IMR-90 (cell line): ENCODE data around the gene C22orf15.

ENCODE experiments used
- BHLHE40 ChIP-seq: fragments of 150-350 bp; IDR thresholded peaks from 2 replicates; pipeline ENCODE4 v1.6.1; 2016; ENCODE audit warnings: mild to moderate bottlenecking, low read depth, low read length
- CEBPB ChIP-seq: IDR thresholded peaks from 2 replicates; pipeline ENCODE4 v1.6.1; 2012; ENCODE audit warnings: low read depth, low read length, improper control_type of control experiment
- CHD1 ChIP-seq: IDR thresholded peaks from 2 replicates; pipeline ENCODE4 v1.6.1; 2012; ENCODE audit warnings: low read depth, low read length, improper control_type of control experiment
- FOS ChIP-seq: fragments of 150-350 bp; IDR thresholded peaks from 2 replicates; pipeline ENCODE4 v1.6.1; 2016; ENCODE audit warnings: low read depth, low read length
- MAZ ChIP-seq: IDR thresholded peaks from 2 replicates; pipeline ENCODE4 v1.6.1; 2012; ENCODE audit warnings: low read depth, mild to moderate bottlenecking, low read length, improper control_type of control experiment, moderate library complexity, borderline replicate concordance
- MXI1 ChIP-seq: IDR thresholded peaks from 2 replicates; pipeline ENCODE4 v1.6.1; 2012; ENCODE audit warnings: low read depth, mild to moderate bottlenecking, low read length, moderate library complexity, borderline replicate concordance
- POLR2A ChIP-seq: IDR thresholded peaks from 2 replicates; pipeline ENCODE4 v1.6.1; 2012; ENCODE audit warnings: mild to moderate bottlenecking, low read depth, low read length
- RFX5 ChIP-seq: IDR thresholded peaks from 2 replicates; pipeline ENCODE4 v1.8.0; 2012; ENCODE audit warnings: low read depth, mild to moderate bottlenecking, low read length, moderate library complexity
- SMC3 ChIP-seq: fragments of 150-350 bp; IDR thresholded peaks from 2 replicates; pipeline ENCODE4 v1.6.1; 2016; ENCODE audit warnings: low read depth, mild to moderate bottlenecking, antibody characterized with exemption, low read length, moderate library complexity
- USF2 ChIP-seq: fragments of 150-350 bp; IDR thresholded peaks from 2 replicates; pipeline ENCODE4 v1.6.1; 2017; ENCODE audit warnings: mild to moderate bottlenecking, antibody characterized with exemption, low read length, low read depth
- TF ChIP-seq, protein P1 (sequence below): conservative IDR thresholded peaks from 2 replicates; pipeline ENCODE4 v1.5.1; 2012; ENCODE audit warnings: mild to moderate bottlenecking, low read depth, low read length, improper control_type of control experiment

DNA sequence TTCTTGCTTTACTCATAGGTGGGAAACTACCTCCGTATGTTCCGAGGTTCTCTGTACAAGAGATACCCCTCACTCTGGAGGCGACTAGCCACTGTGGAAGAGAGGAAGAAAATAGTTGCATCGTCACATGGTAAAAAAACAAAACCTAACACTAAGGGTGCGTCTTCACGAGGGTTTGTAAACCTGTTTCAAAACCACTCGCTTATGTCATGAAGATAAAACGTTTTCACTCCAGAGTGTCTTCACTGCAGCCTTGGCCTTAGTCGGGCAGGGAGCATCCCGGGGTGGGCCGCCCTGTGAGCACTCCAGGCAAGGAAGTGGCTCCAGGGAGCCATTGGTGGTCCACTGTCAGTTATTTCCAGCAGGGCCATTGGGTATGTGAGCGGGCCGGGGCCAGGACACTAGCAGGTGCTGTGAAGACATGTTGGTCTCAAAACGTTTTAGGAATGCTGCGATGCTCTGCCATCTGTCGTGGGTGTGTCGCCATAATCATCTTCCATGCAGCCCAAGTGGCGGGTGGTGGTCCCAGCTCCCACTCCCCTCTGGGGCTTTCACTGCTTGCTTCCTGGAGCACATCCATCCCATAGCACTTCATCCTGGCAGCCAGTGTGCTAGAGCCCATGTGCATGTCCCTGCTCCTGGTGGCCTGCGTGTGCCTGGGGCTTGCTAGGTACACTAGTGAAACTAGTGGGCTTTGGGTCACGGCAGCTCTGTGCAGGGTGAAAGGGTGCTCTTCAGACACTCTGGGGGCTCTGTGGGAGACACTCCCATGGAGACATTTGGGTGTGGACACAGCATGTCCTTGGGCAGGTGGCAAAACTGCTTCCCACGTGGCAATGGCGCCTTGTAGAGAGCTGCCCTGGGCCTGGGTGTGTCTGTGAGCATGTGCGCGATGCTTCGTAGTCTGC lies 29.2 kb downstream of the C22orf15 start:
- TF ChIP-seq, protein P1, sequence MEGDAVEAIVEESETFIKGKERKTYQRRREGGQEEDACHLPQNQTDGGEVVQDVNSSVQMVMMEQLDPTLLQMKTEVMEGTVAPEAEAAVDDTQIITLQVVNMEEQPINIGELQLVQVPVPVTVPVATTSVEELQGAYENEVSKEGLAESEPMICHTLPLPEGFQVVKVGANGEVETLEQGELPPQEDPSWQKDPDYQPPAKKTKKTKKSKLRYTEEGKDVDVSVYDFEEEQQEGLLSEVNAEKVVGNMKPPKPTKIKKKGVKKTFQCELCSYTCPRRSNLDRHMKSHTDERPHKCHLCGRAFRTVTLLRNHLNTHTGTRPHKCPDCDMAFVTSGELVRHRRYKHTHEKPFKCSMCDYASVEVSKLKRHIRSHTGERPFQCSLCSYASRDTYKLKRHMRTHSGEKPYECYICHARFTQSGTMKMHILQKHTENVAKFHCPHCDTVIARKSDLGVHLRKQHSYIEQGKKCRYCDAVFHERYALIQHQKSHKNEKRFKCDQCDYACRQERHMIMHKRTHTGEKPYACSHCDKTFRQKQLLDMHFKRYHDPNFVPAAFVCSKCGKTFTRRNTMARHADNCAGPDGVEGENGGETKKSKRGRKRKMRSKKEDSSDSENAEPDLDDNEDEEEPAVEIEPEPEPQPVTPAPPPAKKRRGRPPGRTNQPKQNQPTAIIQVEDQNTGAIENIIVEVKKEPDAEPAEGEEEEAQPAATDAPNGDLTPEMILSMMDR = no peak
- TF ChIP-seq CHD1 (no peak), POLR2A (no peak), MXI1 (no peak), CEBPB (no peak), MAZ (no peak), USF2 (no peak), RFX5 (no peak), SMC3 (no peak), BHLHE40 (no peak), FOS (no peak)
